H9 (cell line): ENCODE measurements around the gene ATAD3B. TPM values are rescaled to one million over a fixed set of nuclear protein-coding genes. Genes with fewer than 3 reads are reported as not detected.
"Not testable (repeated sequence)": the region's sequence is repeated elsewhere in the genome, so short reads cannot be mapped to it uniquely, and the experiment has no call there.

Experiments used
- DNase-seq: peaks from one replicate; pipeline ENCODE4 v3.0.0-alpha.2; 2017
- H2AFZ ChIP-seq: one replicate; pipeline ENCODE4 v1.6.1; 2013; ENCODE audit warnings: mild to moderate bottlenecking, low read length, control low read depth, moderate library complexity
- H2AK5ac ChIP-seq: 2 replicates; pipeline ENCODE4 v1.6.1; 2013; ENCODE audit warnings: low read length, control low read depth, mixed read lengths; ENCODE audit not compliant: insufficient read length
- H2BK120ac ChIP-seq: one replicate; pipeline ENCODE4 v1.6.1; 2013; ENCODE audit warnings: low read depth, mild to moderate bottlenecking, low read length, control low read depth, inconsistent platforms; ENCODE audit not compliant: poor library complexity, severe bottlenecking
- H2BK12ac ChIP-seq: 2 replicates; pipeline ENCODE4 v1.6.1; 2013; ENCODE audit warnings: low read length, control low read depth, mixed read lengths, low read depth; ENCODE audit not compliant: insufficient read length
- H2BK15ac ChIP-seq: 2 replicates; pipeline ENCODE4 v1.6.1; 2013; ENCODE audit warnings: low read depth, low read length, control low read depth
- H2BK20ac ChIP-seq: one replicate; pipeline ENCODE4 v1.6.1; 2013; ENCODE audit warnings: low read depth, mild to moderate bottlenecking, low read length, control low read depth, inconsistent platforms; ENCODE audit not compliant: poor library complexity, severe bottlenecking
- H2BK5ac ChIP-seq: 2 replicates; pipeline ENCODE4 v1.6.1; 2013; ENCODE audit warnings: low read length, control low read depth, mixed read lengths; ENCODE audit not compliant: insufficient read length
- H3K14ac ChIP-seq: 2 replicates; pipeline ENCODE4 v1.6.1; 2013; ENCODE audit warnings: low read length, control low read depth; ENCODE audit not compliant: insufficient read depth
- H3K18ac ChIP-seq: 2 replicates; pipeline ENCODE4 v1.6.1; 2013; ENCODE audit warnings: low read depth, mild to moderate bottlenecking, mixed read lengths, low read length, control low read depth; ENCODE audit not compliant: insufficient read length
- H3K23ac ChIP-seq: 2 replicates; pipeline ENCODE4 v1.6.1; 2013; ENCODE audit warnings: low read length, control low read depth, mixed read lengths, low read depth; ENCODE audit not compliant: insufficient read length
- H3K23me2 ChIP-seq: 2 replicates; pipeline ENCODE4 v1.6.1; 2013; ENCODE audit warnings: low read depth, mild to moderate bottlenecking, mixed read lengths, low read length, control low read depth; ENCODE audit not compliant: insufficient read length, poor library complexity, severe bottlenecking
- H3K27ac ChIP-seq: 2 replicates; pipeline ENCODE4 v1.5.1; 2013; ENCODE audit warnings: low read length, control low read depth, mixed read lengths, low read depth; ENCODE audit not compliant: insufficient read length
- H3K27me3 ChIP-seq: 2 replicates; pipeline ENCODE4 v1.6.1; 2013; ENCODE audit warnings: low read length, control low read depth, inconsistent platforms; ENCODE audit not compliant: insufficient read depth
- H3K4ac ChIP-seq: 2 replicates; pipeline ENCODE4 v1.6.1; 2013; ENCODE audit warnings: low read depth, mild to moderate bottlenecking, control low read depth, inconsistent platforms, low read length, moderate library complexity
- H3K4me1 ChIP-seq: 2 replicates; pipeline ENCODE4 v1.6.1; 2013; ENCODE audit warnings: low read length, control low read depth, inconsistent platforms; ENCODE audit not compliant: insufficient read depth
- H3K4me2 ChIP-seq: 2 replicates; pipeline ENCODE4 v1.6.1; 2013; ENCODE audit warnings: low read length, control low read depth, mixed read lengths; ENCODE audit not compliant: insufficient read length, insufficient read depth
- H3K56ac ChIP-seq: 2 replicates; pipeline ENCODE4 v1.6.1; 2013; ENCODE audit warnings: low read depth, mild to moderate bottlenecking, mixed read lengths, low read length, control low read depth; ENCODE audit not compliant: insufficient read length
- H3K79me1 ChIP-seq: 2 replicates; pipeline ENCODE4 v1.6.1; 2013; ENCODE audit warnings: low read depth, mild to moderate bottlenecking, moderate library complexity, low read length, control low read depth, inconsistent platforms; ENCODE audit not compliant: insufficient read depth, poor library complexity, severe bottlenecking
- H3K79me2 ChIP-seq: 2 replicates; pipeline ENCODE4 v1.6.1; 2013; ENCODE audit warnings: low read length, control low read depth, inconsistent platforms; ENCODE audit not compliant: insufficient read depth
- H3K9ac ChIP-seq: 2 replicates; pipeline ENCODE4 v1.6.1; 2013; ENCODE audit warnings: low read length, control low read depth, mixed read lengths; ENCODE audit not compliant: insufficient read length; ENCODE audit errors: extremely low read depth
- H3K9me3 ChIP-seq: one replicate; pipeline ENCODE4 v1.6.1; 2013; ENCODE audit warnings: low read depth, low read length, inconsistent platforms; ENCODE audit not compliant: control insufficient read depth
- H3T11ph ChIP-seq: one replicate; pipeline ENCODE4 v1.6.1; 2013; ENCODE audit warnings: mild to moderate bottlenecking, low read length, control low read depth, inconsistent platforms
- H4K20me1 ChIP-seq: one replicate; pipeline ENCODE4 v1.6.1; 2013; ENCODE audit not compliant: control insufficient read depth, insufficient read length, insufficient read depth
- H4K5ac ChIP-seq: 2 replicates; pipeline ENCODE4 v1.6.1; 2013; ENCODE audit warnings: low read depth, mild to moderate bottlenecking, mixed read lengths, low read length, control low read depth; ENCODE audit not compliant: insufficient read length
- H4K8ac ChIP-seq: replicated peaks from 2 replicates; pipeline ENCODE4 v1.6.1; 2013; ENCODE audit warnings: low read length, control low read depth, mixed read lengths, low read depth; ENCODE audit not compliant: insufficient read length
- H4K91ac ChIP-seq: 2 replicates; pipeline ENCODE4 v1.6.1; 2013; ENCODE audit warnings: low read depth, mild to moderate bottlenecking, moderate library complexity, mixed read lengths, low read length, control low read depth; ENCODE audit not compliant: insufficient read length
- H3K27ac Mint-ChIP-seq, 3 experiments: 2 replicates in 2 of 3; 3 replicates in 1 of 3; pipeline ENCODE4 v1.8.0; 2020 to 2021; ENCODE audit warnings: mixed read lengths in 3 of 3, mild to moderate bottlenecking in 1 of 3, moderate library complexity in 1 of 3
- H3K27me3 Mint-ChIP-seq: 2 replicates; pipeline ENCODE4 v1.8.0; 2021; ENCODE audit warnings: low read depth, mild to moderate bottlenecking, moderate library complexity, mixed read lengths
- H3K36me3 Mint-ChIP-seq, 3 experiments: 2 replicates in 2 of 3; 3 replicates in 1 of 3; pipeline ENCODE4 v1.8.0; 2020 to 2021; ENCODE audit warnings: low read depth in 3 of 3, mixed read lengths in 3 of 3; ENCODE audit not compliant: insufficient read depth in 1 of 3
- H3K4me1 Mint-ChIP-seq, 2 experiments: 2 replicates each; pipeline ENCODE4 v1.8.0; 2020; ENCODE audit warnings: mixed read lengths in 2 of 2
- H3K4me3 Mint-ChIP-seq, 2 experiments: 2 replicates in 1 of 2; 3 replicates in 1 of 2; pipeline ENCODE4 v1.8.0; 2020 to 2021; ENCODE audit warnings: mild to moderate bottlenecking in 2 of 2, mixed read lengths in 2 of 2, moderate library complexity in 1 of 2
- H3K9me3 Mint-ChIP-seq, 2 experiments: 2 replicates in 1 of 2; 3 replicates in 1 of 2; pipeline ENCODE4 v1.8.0; 2020; ENCODE audit warnings: mild to moderate bottlenecking in 2 of 2, mixed read lengths in 2 of 2, moderate library complexity in 1 of 2
- CTCF ChIP-seq: fragments of 200-600 bp; sonication (generic); conservative IDR thresholded peaks from 3 replicates; pipeline ENCODE4 v1.8.0; 2021; ENCODE audit warnings: antibody characterized with exemption, mild to moderate bottlenecking
- WGBS: extraction: QIAGEN DNeasy Blood & Tissue Kit; methylation state at CpG from one replicate; pipeline ENCODE4 v1.1.7; 2013; ENCODE audit warnings: missing lambda C conversion rate, low lambda C conversion rate, mixed read lengths; ENCODE audit not compliant: insufficient read length; ENCODE audit errors: extremely low coverage; 5-methylcytosine and 5-hydroxymethylcytosine counted together
- total RNA-seq: library from RNA; stranded (reverse); gene quantifications from 2 replicates; pipeline ENCODE4 v1.2.1, GENCODE V29; 2021

The ATAD3B gene
- total RNA-seq, 1 experiment from 2014 or later: 78.6 TPM

GRCh38 chr1:1479547-1480487 is 8.3 kb downstream of the ATAD3B start:
- Histone ChIP-seq H4K8ac (no peak overlapping the region), H3K27ac (no peak overlapping the region), H3K79me2 (no peaks in the 10 kb centered on the region; the same call in 1 of the 2 replicates), H3T11ph (no peak overlapping the region), H3K56ac (no peak overlapping the region), H3K14ac (no peak overlapping the region), H2BK20ac (no peak overlapping the region), H3K4me2 (no peak overlapping the region), H3K9ac (no peak overlapping the region), H3K9me3 (no peaks in the 10 kb centered on the region), H4K20me1 (no peaks in the 10 kb centered on the region), H2BK5ac (no peak overlapping the region), H3K27me3 (no peaks in the 10 kb centered on the region), H2BK15ac (no peak overlapping the region), H2BK120ac (no peak overlapping the region), H3K23ac (no peak overlapping the region), H3K4ac (no peak overlapping the region), H2AK5ac (no peak overlapping the region), H3K23me2 (no peaks in the 10 kb centered on the region), H3K18ac (no peak overlapping the region), H4K5ac (no peak overlapping the region), H2AFZ (no peak overlapping the region), H3K79me1 (peaks cover 11% of the 10 kb centered on the region), H4K91ac (no peak overlapping the region), H3K4me1 (no peaks in the 10 kb centered on the region), H2BK12ac (no peak overlapping the region)
- DNase-seq: no peak
- peak overlapping the region in 1 of 2 experiments; percentile 57; a peak in 1 of 5 replicates for H3K4me3 Mint-ChIP-seq
- 0 out of 7 replicates have a peak overlapping the region, but pooled peaks of 1 of the 3 experiments have one; percentile 44 for H3K27ac Mint-ChIP-seq
- peaks cover 26 to 59% (median 52%) of the 10 kb centered on the region in 3 experiments; a peak in 6 of 7 replicates for H3K36me3 Mint-ChIP-seq
- no peaks in the 10 kb centered on the region for H3K4me1 Mint-ChIP-seq
- TF ChIP-seq CTCF: no peak
- H3K9me3 Mint-ChIP-seq: no peaks in the 10 kb centered on the region
- no peaks in the 10 kb centered on the region for H3K27me3 Mint-ChIP-seq
- WGBS: no CpG with 5 or more reads among the region's 42 CpGs

- not testable (repeated sequence) for H3K9me3 Mint-ChIP-seq, H2BK5ac ChIP-seq, H2BK20ac ChIP-seq, H2BK120ac ChIP-seq, H3K9ac ChIP-seq, H3K4me3 Mint-ChIP-seq, H3K79me2 ChIP-seq, H2BK15ac ChIP-seq, H2AK5ac ChIP-seq, H3K27ac Mint-ChIP-seq, H4K91ac ChIP-seq, H3K14ac ChIP-seq, H3K23me2 ChIP-seq, H3K9me3 ChIP-seq, H3K4me1 Mint-ChIP-seq, H3K4me2 ChIP-seq, H3K27me3 Mint-ChIP-seq, H3K4me1 ChIP-seq, H3K27ac ChIP-seq, H4K20me1 ChIP-seq, H3K18ac ChIP-seq, H4K5ac ChIP-seq, H4K8ac ChIP-seq, H3K4ac ChIP-seq, H3K27me3 ChIP-seq, H3K23ac ChIP-seq, H2AFZ ChIP-seq, H2BK12ac ChIP-seq, H3T11ph ChIP-seq, DNase-seq, H3K56ac ChIP-seq
- WGBS: no CpG with 5 or more reads among the region's 16 CpGs
- H3K79me1 ChIP-seq: peaks cover 11% of the 10 kb centered on the region
- H3K36me3 Mint-ChIP-seq: peaks cover 24 to 59% (median 52%) of the 10 kb centered on the region in 3 experiments; a peak in 6 of 7 replicates
These were observed 8.9 kb downstream of the ATAD3B start for GRCh38 chr1:1480488-1480867.
